Raji (cell line): ENCODE results near the gene GRIN1.

Source experiments
- POLR2A ChIP-seq: IDR thresholded peaks from 2 replicates; pipeline ENCODE4 v1.6.1; 2011; ENCODE audit warnings: low read depth, low read length, control low read depth; ENCODE audit not compliant: insufficient read depth

The GRIN1 gene

DNA sequence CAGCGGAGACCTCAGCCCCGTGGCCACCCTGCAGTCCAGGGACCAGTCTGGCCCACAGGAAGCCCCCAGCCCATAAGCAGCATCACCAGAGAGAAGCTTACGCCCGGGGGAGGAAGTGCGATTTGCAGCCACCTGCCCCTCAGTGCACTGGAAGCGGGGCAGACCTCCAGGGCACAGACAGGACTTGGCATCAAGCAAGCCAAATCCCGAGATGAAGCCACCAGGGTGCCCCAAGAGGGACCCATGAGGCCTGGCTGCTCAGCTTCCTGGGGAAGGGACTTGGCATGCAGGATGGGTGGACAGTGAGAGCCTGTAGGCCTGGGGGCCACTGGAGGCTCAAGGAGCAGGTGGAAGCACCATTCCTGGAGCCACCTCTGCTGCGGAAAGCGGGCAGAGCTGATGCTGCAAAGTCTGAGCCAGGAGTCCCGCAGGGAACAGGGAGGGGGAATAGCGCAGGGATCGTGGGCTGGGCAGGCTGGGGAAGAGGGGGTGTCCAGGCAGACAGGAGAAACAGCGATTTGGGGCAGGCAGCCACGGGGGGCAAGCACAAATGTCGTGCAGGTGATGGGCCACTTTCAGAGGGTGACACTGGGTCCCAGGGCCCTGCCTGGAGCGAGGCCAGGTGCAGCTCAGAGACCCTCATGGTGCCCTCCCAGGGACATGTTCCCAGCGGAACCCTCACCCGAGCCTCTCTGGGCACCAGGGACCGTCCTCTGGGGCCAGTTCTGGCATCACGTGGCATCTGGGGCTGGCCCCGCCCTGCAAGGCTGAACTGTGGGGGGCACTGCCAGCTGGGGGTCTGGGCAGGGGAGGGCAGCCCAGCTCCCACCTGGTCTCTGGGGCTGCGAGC, 27.7 kb downstream of the GRIN1 start:
- no peak for TF ChIP-seq POLR2A

- no peak for TF ChIP-seq POLR2A
Measured at GRCh38 chr9:137167277-137167746, 28.4 kb downstream of the GRIN1 start.

GRCh38 chr9:137167747-137168572, 29.0 kb downstream of the GRIN1 start:
- TF ChIP-seq POLR2A = no peak

GRCh38 chr9:137168573-137168903, 29.6 kb downstream of the GRIN1 start:
- no peak for TF ChIP-seq POLR2A

DNA sequence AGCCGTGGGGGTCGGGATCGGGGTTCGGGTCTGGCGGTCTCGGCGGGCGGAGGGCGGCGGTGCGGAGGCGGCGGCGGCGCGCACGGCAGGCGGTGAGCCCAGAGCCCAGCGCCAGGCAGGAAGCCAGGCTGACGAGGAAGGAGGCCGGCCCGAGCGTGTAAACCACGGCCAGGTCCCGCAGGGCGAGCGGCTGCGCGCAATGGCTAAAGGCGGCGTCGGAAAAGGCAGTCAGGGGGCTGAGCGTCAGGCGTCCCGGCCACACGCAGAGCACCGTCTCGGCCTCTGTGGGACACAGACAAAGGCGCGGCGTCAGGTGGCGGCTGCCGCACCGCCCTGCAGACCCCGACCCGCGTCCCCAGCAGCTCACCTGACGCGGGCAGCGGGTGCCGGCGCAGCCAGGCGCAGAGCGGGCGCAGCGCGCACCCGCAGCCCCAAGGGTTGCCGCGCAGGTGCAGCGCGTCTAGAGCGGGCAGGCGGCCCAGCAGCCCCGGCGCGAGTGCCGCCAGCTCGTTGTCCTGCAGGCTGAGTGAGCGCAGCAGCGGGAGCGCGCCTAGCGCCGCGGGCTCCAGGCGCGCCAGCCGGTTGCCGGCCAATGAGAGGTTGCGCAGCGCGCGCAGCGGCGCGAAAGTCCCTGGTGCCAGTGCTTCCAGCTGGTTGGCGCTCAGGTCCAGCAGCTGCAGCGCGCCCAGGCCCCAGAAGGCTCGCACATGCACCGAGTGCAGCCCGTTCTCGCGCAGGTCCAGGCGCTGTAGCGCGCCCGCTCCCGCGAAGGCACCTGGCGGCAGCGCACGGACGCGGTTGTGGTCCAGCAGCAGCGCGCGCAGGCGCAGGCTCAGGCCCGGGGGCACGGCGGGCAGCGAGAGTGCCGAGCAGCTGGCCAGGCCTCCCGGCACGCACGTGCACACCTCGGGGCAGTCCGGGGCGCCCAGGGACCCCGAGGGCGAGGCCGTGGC, 30.2 kb downstream of the GRIN1 start:
- TF ChIP-seq POLR2A = 0 out of 2 replicates have a peak, but pooled peaks have one; percentile 33

GRCh38 chr9:137169896-137170358, 31.0 kb downstream of the GRIN1 start, which contains the start of gene LRRC26:
TSS of gene LRRC26 (minus strand) at chr9:137170051. CDS start at chr9:137169943, 108 bp downstream.
- TF ChIP-seq POLR2A = no peak

DNA sequence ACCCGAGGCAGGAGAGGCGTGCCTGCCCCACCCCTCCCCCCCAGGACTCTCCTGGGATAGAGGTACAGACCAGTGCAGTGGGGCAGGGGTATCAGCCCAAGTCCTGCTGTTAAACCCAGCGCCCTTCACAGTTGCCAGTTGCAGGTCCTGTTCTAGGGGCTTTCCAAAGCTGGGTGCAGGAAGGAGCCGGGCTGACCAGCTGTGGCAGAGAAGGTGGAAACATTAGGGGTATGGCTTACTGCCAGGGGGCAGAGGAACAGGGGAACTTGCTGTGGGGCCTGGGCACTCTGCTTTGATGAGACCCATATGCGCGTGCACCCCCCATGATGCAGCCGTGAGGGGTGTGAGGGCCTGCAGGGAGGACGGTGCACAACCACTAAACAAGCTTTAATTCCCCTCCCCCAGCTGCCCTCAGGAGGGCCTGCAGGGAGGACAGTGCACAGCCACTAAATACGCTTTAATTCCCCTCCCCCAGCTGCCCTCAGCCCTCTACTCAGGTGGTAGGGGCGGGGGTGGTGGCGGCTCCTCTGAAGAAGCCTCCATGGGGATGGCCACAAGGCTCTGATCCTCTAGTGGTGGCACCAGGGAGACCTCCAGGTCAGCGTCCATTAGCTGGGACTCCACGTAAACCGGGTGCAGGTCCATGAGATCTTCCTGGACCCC, 31.7 kb downstream of the GRIN1 start:
- no peak for TF ChIP-seq POLR2A

- no peak for TF ChIP-seq POLR2A
Measured at GRCh38 chr9:137171149-137171900, 32.4 kb downstream of the GRIN1 start.

- no peak for TF ChIP-seq POLR2A
Measured at GRCh38 chr9:137172901-137173795, 34.2 kb downstream of the GRIN1 start.

DNA sequence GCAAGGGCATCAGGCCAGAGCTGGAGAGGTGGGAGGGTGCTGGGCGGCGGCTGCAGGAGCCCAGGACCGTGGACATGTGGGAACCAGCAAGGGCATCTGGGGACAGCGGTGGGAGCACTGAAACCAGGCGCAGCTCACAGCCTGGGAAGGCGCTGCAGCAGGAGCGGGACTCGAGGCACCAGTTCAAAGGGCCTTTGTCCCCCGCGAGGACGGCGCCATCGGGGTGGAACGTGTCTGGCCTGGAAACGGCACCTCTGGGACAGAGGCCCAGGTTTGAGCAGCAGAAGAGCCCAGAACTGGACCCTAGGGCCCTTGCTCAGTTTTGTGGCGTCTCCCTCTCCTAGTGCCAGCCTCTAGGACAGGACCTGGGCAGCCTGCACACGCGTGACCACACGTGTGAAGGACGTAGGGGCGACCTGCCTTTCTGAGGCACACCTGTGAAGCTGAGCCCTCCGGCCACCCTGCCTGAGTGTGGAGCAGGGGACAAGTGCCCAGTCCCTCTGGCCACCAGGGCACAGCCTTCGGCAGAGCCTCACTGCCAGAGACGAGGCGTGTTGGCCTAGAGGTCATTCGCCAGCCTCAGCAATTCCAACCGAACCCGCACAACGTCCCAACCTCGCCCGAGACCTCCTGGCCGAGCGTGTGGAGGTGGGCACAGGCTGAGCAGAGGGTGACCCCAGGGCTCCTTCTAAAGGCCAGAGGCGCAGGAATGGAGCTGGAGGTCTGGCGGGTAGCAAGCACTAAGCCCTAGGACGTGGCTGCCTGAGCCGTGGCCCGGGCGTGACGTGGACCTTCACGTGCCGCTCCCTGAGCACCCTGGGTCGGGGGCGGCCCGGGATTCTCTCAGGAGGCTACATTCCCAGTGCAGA, 35.1 kb downstream of the GRIN1 start:
- no peak for TF ChIP-seq POLR2A

DNA sequence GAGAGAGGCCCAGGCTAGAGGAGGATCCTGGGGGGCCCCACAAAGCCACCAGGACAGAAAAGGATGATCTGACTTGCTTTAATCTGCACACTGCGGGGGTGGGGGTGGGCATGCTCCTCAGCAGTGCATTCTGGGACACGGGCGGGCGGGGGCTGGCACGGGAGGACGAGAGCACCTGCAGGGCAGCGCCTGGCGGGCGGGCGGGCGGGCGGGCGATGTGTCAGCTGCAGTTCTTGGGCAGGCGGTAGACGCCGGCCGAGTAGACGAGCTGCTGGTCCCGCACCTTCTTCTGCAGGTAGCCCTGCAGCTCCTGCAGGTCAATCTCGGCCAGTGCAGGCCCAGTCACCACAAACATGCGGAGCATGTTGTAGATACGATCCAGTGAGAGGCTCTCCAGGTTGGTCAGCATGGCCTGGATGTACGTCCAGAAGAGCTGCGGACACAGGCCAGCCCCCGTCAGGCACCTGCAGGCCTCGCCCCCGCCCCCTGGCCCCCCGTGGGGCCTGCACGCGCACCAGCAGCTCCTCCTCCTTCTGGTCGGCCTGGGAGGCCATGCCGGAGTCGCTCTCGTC, 35.9 kb downstream of the GRIN1 start:
- TF ChIP-seq POLR2A = no peak
